ENCODE results near the gene DNALI1. TPM values are rescaled to one million over a fixed set of nuclear protein-coding genes. Genes with fewer than 3 reads are reported as not detected.

The DNALI1 gene
- total and polyA plus RNA-seq, 10 of the 15 experiments (the other 5 are each of a cell fraction or from before 2014, with no cell fraction given) = 0.03 to 0.13 (median 0.05) TPM; not detected in 7

DNA sequence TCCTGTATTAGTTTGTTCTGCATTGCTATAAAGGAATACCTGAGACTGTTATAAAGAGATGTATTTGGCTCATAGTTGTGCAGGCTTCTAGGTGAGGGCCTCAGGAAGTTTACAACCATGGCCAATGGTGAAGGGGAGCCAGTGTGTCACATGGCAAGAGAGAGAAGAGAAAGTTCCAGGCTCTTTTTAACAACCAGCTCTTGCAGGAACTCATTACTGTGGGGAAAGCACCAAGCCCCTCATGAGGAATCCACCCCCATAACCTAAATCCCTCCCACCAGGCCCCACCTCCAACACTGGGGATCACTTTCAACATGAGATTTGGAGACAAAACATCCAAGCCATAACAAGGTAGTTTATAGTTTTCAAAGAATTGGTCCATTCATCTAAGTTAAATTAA lies 37.1 kb upstream of the DNALI1 start:
- FAIRE-seq = no peak
- ChIA-PET SMC1A (ENCODE audit: uncharacterized antibody, unreplicated experiment) (no interaction called here), POLR2A (no interaction called here), RAD21 (ENCODE audit: unreplicated experiment) (no interaction called here), CTCF (no interaction called here)
- no peaks in the 10 kb centered on the region for H3K27me3 ChIP-seq (replicated peaks in 1 of 2; ENCODE audit: control insufficient read depth in 2 of 2, insufficient read depth in 2 of 2, low read length in 1 of 2)
- no peaks in the 10 kb centered on the region for H3K4me1 ChIP-seq (ENCODE audit: control insufficient read depth, insufficient read depth, low read length)
- H3K4me3 ChIP-seq = no peak overlapping the region
- BruUV-seq (replicated peaks) = no TSS peak
- H3K4me2 ChIP-seq (ENCODE audit: control insufficient read depth, insufficient read depth) = no peak overlapping the region
- ATAC-seq = no peak
- intact Hi-C loops (cut with micrococcal nuclease; ENCODE audit: unreplicated experiment) = no loop called here
- in situ Hi-C loops (cut with MboI) = no loop called here
- no peak overlapping the region for H2AFZ ChIP-seq (ENCODE audit: control insufficient read depth, low read depth, low read length)
- no peak overlapping the region for H3K9ac ChIP-seq (ENCODE audit: control insufficient read depth, insufficient read depth, low read length)
- no peaks in the 10 kb centered on the region for H3K79me2 ChIP-seq (ENCODE audit: control insufficient read depth, insufficient read depth, low read length)
- H3K36me3 ChIP-seq (ENCODE audit: control insufficient read depth in 2 of 2, insufficient read depth in 2 of 2, low read length in 1 of 2) = no peaks in the 10 kb centered on the region
- no peak overlapping the region for H3K27ac ChIP-seq (ENCODE audit: control insufficient read depth, insufficient read depth)
- peaks cover 1% of the 10 kb centered on the region; the same call in 1 of the 3 replicates for H3K9me3 ChIP-seq (replicated peaks; ENCODE audit: control insufficient read depth, insufficient read depth, low read length)
- no peak for DNase-seq (ENCODE audit: low read depth, low spot score)
- H4K20me1 ChIP-seq (ENCODE audit: control insufficient read depth, insufficient read depth) = no peaks in the 10 kb centered on the region
- TF ChIP-seq, protein P1, sequence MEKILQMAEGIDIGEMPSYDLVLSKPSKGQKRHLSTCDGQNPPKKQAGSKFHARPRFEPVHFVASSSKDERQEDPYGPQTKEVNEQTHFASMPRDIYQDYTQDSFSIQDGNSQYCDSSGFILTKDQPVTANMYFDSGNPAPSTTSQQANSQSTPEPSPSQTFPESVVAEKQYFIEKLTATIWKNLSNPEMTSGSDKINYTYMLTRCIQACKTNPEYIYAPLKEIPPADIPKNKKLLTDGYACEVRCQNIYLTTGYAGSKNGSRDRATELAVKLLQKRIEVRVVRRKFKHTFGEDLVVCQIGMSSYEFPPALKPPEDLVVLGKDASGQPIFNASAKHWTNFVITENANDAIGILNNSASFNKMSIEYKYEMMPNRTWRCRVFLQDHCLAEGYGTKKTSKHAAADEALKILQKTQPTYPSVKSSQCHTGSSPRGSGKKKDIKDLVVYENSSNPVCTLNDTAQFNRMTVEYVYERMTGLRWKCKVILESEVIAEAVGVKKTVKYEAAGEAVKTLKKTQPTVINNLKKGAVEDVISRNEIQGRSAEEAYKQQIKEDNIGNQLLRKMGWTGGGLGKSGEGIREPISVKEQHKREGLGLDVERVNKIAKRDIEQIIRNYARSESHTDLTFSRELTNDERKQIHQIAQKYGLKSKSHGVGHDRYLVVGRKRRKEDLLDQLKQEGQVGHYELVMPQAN (conservative IDR thresholded peaks at IDR 0.05) = no peak
- TF ChIP-seq, protein P2, sequence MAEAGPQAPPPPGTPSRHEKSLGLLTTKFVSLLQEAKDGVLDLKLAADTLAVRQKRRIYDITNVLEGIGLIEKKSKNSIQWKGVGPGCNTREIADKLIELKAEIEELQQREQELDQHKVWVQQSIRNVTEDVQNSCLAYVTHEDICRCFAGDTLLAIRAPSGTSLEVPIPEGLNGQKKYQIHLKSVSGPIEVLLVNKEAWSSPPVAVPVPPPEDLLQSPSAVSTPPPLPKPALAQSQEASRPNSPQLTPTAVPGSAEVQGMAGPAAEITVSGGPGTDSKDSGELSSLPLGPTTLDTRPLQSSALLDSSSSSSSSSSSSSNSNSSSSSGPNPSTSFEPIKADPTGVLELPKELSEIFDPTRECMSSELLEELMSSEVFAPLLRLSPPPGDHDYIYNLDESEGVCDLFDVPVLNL (IDR thresholded peaks at IDR 0.05; ENCODE audit: low read depth, low read length) = no peak
- TF ChIP-seq TAF1 (IDR thresholded peaks at IDR 0.05; ENCODE audit: borderline replicate concordance, low read depth, low read length) (no peak), MXI1 (IDR thresholded peaks at IDR 0.05; ENCODE audit: low read depth, low read length) (no peak), ZBED1 (IDR thresholded peaks at IDR 0.05; ENCODE audit: borderline replicate concordance) (no peak), SRF (IDR thresholded peaks at IDR 0.05; ENCODE audit: low read depth in 2 of 2, low read length in 2 of 2) (no peak)
- TF ChIP-seq, protein P3, sequence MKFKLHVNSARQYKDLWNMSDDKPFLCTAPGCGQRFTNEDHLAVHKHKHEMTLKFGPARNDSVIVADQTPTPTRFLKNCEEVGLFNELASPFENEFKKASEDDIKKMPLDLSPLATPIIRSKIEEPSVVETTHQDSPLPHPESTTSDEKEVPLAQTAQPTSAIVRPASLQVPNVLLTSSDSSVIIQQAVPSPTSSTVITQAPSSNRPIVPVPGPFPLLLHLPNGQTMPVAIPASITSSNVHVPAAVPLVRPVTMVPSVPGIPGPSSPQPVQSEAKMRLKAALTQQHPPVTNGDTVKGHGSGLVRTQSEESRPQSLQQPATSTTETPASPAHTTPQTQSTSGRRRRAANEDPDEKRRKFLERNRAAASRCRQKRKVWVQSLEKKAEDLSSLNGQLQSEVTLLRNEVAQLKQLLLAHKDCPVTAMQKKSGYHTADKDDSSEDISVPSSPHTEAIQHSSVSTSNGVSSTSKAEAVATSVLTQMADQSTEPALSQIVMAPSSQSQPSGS (IDR thresholded peaks at IDR 0.05; ENCODE audit: low read length) = no peak
- TF ChIP-seq, protein P4, sequence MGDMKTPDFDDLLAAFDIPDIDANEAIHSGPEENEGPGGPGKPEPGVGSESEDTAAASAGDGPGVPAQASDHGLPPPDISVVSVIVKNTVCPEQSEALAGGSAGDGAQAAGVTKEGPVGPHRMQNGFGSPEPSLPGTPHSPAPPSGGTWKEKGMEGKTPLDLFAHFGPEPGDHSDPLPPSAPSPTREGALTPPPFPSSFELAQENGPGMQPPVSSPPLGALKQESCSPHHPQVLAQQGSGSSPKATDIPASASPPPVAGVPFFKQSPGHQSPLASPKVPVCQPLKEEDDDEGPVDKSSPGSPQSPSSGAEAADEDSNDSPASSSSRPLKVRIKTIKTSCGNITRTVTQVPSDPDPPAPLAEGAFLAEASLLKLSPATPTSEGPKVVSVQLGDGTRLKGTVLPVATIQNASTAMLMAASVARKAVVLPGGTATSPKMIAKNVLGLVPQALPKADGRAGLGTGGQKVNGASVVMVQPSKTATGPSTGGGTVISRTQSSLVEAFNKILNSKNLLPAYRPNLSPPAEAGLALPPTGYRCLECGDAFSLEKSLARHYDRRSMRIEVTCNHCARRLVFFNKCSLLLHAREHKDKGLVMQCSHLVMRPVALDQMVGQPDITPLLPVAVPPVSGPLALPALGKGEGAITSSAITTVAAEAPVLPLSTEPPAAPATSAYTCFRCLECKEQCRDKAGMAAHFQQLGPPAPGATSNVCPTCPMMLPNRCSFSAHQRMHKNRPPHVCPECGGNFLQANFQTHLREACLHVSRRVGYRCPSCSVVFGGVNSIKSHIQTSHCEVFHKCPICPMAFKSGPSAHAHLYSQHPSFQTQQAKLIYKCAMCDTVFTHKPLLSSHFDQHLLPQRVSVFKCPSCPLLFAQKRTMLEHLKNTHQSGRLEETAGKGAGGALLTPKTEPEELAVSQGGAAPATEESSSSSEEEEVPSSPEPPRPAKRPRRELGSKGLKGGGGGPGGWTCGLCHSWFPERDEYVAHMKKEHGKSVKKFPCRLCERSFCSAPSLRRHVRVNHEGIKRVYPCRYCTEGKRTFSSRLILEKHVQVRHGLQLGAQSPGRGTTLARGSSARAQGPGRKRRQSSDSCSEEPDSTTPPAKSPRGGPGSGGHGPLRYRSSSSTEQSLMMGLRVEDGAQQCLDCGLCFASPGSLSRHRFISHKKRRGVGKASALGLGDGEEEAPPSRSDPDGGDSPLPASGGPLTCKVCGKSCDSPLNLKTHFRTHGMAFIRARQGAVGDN (IDR thresholded peaks at IDR 0.05) = no peak
- TF ChIP-seq, protein P5, sequence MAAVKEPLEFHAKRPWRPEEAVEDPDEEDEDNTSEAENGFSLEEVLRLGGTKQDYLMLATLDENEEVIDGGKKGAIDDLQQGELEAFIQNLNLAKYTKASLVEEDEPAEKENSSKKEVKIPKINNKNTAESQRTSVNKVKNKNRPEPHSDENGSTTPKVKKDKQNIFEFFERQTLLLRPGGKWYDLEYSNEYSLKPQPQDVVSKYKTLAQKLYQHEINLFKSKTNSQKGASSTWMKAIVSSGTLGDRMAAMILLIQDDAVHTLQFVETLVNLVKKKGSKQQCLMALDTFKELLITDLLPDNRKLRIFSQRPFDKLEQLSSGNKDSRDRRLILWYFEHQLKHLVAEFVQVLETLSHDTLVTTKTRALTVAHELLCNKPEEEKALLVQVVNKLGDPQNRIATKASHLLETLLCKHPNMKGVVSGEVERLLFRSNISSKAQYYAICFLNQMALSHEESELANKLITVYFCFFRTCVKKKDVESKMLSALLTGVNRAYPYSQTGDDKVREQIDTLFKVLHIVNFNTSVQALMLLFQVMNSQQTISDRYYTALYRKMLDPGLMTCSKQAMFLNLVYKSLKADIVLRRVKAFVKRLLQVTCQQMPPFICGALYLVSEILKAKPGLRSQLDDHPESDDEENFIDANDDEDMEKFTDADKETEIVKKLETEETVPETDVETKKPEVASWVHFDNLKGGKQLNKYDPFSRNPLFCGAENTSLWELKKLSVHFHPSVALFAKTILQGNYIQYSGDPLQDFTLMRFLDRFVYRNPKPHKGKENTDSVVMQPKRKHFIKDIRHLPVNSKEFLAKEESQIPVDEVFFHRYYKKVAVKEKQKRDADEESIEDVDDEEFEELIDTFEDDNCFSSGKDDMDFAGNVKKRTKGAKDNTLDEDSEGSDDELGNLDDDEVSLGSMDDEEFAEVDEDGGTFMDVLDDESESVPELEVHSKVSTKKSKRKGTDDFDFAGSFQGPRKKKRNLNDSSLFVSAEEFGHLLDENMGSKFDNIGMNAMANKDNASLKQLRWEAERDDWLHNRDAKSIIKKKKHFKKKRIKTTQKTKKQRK (IDR thresholded peaks at IDR 0.05; ENCODE audit: low read depth, low read length) = no peak
